CD8-positive, alpha-beta memory T cell (primary cell): ENCODE data around the gene PRDM2. TPM values are rescaled to one million over a fixed set of nuclear protein-coding genes. Genes with fewer than 3 reads are reported as not detected.

Experiments used
- CTCF ChIA-PET: fragments of 350-600 bp; sonication (Branson Sonifier 250); formaldehyde crosslinking; loops from one replicate; lab custom pipeline; 2021; ENCODE audit warnings: antibody characterized with exemption; lab: Charles Lee
- POLR2A ChIA-PET: fragments of 350-600 bp; sonication (Branson Sonifier 250); formaldehyde crosslinking; loops from one replicate; lab custom pipeline; 2021; ENCODE audit warnings: antibody characterized with exemption; lab: Charles Lee
- DNase-seq, 5 donors: peaks; one replicate each; pipeline versions ENCODE4 v3.0.0 to v3.0.0-alpha.2; 2020 to 2022; ENCODE audit warnings: mixed read lengths in 1 of 5
- H3K27ac ChIP-seq: one replicate; pipeline ENCODE4 v1.7.0; 2013; ENCODE audit warnings: low read depth, mild to moderate bottlenecking, low read length, moderate library complexity
- H3K27me3 ChIP-seq: 2 replicates; pipeline ENCODE4 v1.7.0; 2013; ENCODE audit warnings: low read length, mild to moderate bottlenecking; ENCODE audit not compliant: insufficient read depth, poor library complexity, severe bottlenecking
- H3K36me3 ChIP-seq: 2 replicates; pipeline ENCODE4 v1.7.0; 2013; ENCODE audit warnings: mild to moderate bottlenecking, low read length, moderate library complexity; ENCODE audit not compliant: insufficient read depth
- H3K4me1 ChIP-seq: 2 replicates; pipeline ENCODE4 v1.7.0; 2013; ENCODE audit warnings: mild to moderate bottlenecking, low read length, moderate library complexity; ENCODE audit not compliant: insufficient read depth
- H3K4me3 ChIP-seq: 2 replicates; pipeline ENCODE4 v1.7.0; 2013; ENCODE audit warnings: mild to moderate bottlenecking, low read length
- H3K9me3 ChIP-seq: 2 replicates; pipeline ENCODE4 v1.7.0; 2013; ENCODE audit warnings: mild to moderate bottlenecking, low read length
- H3K27ac Mint-ChIP-seq, 8 donors: one replicate each; pipeline ENCODE4 v1.8.0; 2020 to 2021; ENCODE audit warnings: mixed read lengths in 8 of 8, mild to moderate bottlenecking in 6 of 8, inconsistent platforms in 3 of 8, moderate library complexity in 3 of 8
- H3K27me3 Mint-ChIP-seq, 2 donors: one replicate each; pipeline ENCODE4 v1.8.0; 2020 to 2021; ENCODE audit warnings: mixed read lengths in 2 of 2, mild to moderate bottlenecking in 1 of 2, moderate library complexity in 1 of 2
- H3K36me3 Mint-ChIP-seq, 3 donors: one replicate each; pipeline ENCODE4 v1.8.0; 2020 to 2021; ENCODE audit warnings: mixed read lengths in 3 of 3, inconsistent platforms in 1 of 3, mild to moderate bottlenecking in 1 of 3
- H3K4me1 Mint-ChIP-seq, 3 donors: one replicate each; pipeline ENCODE4 v1.8.0; 2020 to 2021; ENCODE audit warnings: mixed read lengths in 3 of 3, inconsistent platforms in 1 of 3, mild to moderate bottlenecking in 1 of 3
- H3K4me3 Mint-ChIP-seq, 7 donors: one replicate each; pipeline ENCODE4 v1.8.0; 2020 to 2021; ENCODE audit warnings: mixed read lengths in 7 of 7, mild to moderate bottlenecking in 6 of 7, moderate library complexity in 4 of 7, inconsistent platforms in 2 of 7
- H3K9me3 Mint-ChIP-seq, 5 donors: one replicate each; pipeline ENCODE4 v1.8.0; 2020 to 2022; ENCODE audit warnings: mixed read lengths in 5 of 5, mild to moderate bottlenecking in 3 of 5, moderate library complexity in 2 of 5, inconsistent platforms in 1 of 5
- polyA plus RNA-seq: library from polyadenylated mRNA; unstranded; fragments of 300-500 nt; fragmentation: Illumina TruSeq; gene quantifications from one replicate; pipeline ENCODE4 v1.2.3, GENCODE V29; 2021
- total RNA-seq, 2 experiments: library from RNA; stranded (reverse); gene quantifications; one replicate each; pipeline ENCODE4 v1.2.3, GENCODE V29; 2021

Gene PRDM2
- total and polyA plus RNA-seq, 3 experiments from 2014 or later = 24.4 to 70.1 (median 67.9) TPM

GRCh38 chr1:13751458-13751871, 51.5 kb downstream of the PRDM2 start:
- ChIA-PET POLR2A (no interaction called here), CTCF (interaction anchor here (0.7 to 1.6 kb wide), 2 partner anchors 21 to 51 kb away, joined by 3 to 5 read pairs; no protein-coding TSS in a partner anchor)
- Mint-ChIP-seq H3K27ac (peak overlapping the region in 3 of 8 donors; percentile 34 to 88 (median 41)), H3K36me3 (peaks cover 0 to 49% (median 5%) of the 10 kb centered on the region in 3 donors), H3K4me1 (peaks cover 63 to 84% (median 82%) of the 10 kb centered on the region in 3 donors), H3K4me3 (peak overlapping the region; percentile 28 to 98 (median 64)), H3K27me3 (peaks cover 0 to 4% of the 10 kb centered on the region in 2 donors), H3K9me3 (no peaks in the 10 kb centered on the region)
- no peak for DNase-seq
- Histone ChIP-seq H3K36me3 (no peaks in the 10 kb centered on the region), H3K4me1 (peaks cover 62% of the 10 kb centered on the region), H3K27ac (no peak overlapping the region), H3K9me3 (no peaks in the 10 kb centered on the region), H3K27me3 (no peaks in the 10 kb centered on the region), H3K4me3 (no peak overlapping the region)

GRCh38 chr1:13751985-13752384, 52.0 kb downstream of the PRDM2 start:
- no peaks in the 10 kb centered on the region for H3K9me3 ChIP-seq
- POLR2A ChIA-PET = no interaction called here

GRCh38 chr1:13752852-13753251, 52.9 kb downstream of the PRDM2 start:
- Mint-ChIP-seq H3K27me3 (peaks cover 0 to 4% of the 10 kb centered on the region in 2 donors), H3K4me1 (peaks cover 77 to 91% (median 90%) of the 10 kb centered on the region in 3 donors), H3K4me3 (peak overlapping the region in 6 of 7 donors; percentile 6 to 83 (median 46)), H3K27ac (peak overlapping the region in 2 of 8 donors; percentile 18 to 69), H3K36me3 (peaks cover 0 to 55% (median 5%) of the 10 kb centered on the region in 3 donors), H3K9me3 (no peaks in the 10 kb centered on the region)
- Histone ChIP-seq H3K4me3 (no peak overlapping the region), H3K9me3 (no peaks in the 10 kb centered on the region), H3K27ac (no peak overlapping the region), H3K36me3 (no peaks in the 10 kb centered on the region), H3K4me1 (peaks cover 76% of the 10 kb centered on the region), H3K27me3 (no peaks in the 10 kb centered on the region)
- POLR2A ChIA-PET = no interaction called here
- DNase-seq = no peak
- CTCF ChIA-PET = no interaction called here

More at GRCh38 chr1:13751985-13752384, 52.0 kb downstream of the PRDM2 start:
- Histone ChIP-seq H3K4me3 (no peak overlapping the region), H3K36me3 (no peaks in the 10 kb centered on the region), H3K4me1 (peaks cover 67% of the 10 kb centered on the region), H3K27ac (no peak overlapping the region), H3K27me3 (no peaks in the 10 kb centered on the region)
- Mint-ChIP-seq H3K36me3 (peaks cover 0 to 52% (median 5%) of the 10 kb centered on the region in 3 donors), H3K9me3 (no peaks in the 10 kb centered on the region), H3K27ac (peak overlapping the region in 3 of 8 donors; percentile 18 to 69 (median 34)), H3K4me1 (peaks cover 68 to 86% (median 85%) of the 10 kb centered on the region in 3 donors), H3K4me3 (peak overlapping the region in 6 of 7 donors; percentile 6 to 83 (median 56)), H3K27me3 (peaks cover 0 to 4% of the 10 kb centered on the region in 2 donors)
- no peak for DNase-seq
- CTCF ChIA-PET = interaction anchor here (1.6 kb wide), 1 partner anchor 22 kb away, joined by 5 read pairs; no protein-coding TSS in a partner anchor

- ChIA-PET POLR2A (interaction anchor here (0.6 kb wide), 1 partner anchor 9 kb away, joined by 7 read pairs; no protein-coding TSS in a partner anchor), CTCF (no interaction called here)
- H3K4me3 Mint-ChIP-seq = peak overlapping the region; percentile 30 to 65 (median 54)
- no peaks in the 10 kb centered on the region for H3K9me3 ChIP-seq
- no peak overlapping the region for H3K27ac ChIP-seq
- H3K9me3 Mint-ChIP-seq = no peaks in the 10 kb centered on the region
- DNase-seq = no peak
- H3K27me3 ChIP-seq = no peaks in the 10 kb centered on the region
- H3K4me1 ChIP-seq = peaks cover 78% of the 10 kb centered on the region
- no peaks in the 10 kb centered on the region for H3K36me3 ChIP-seq
- H3K4me1 Mint-ChIP-seq = peaks cover 74 to 90% (median 88%) of the 10 kb centered on the region in 3 donors
- peaks cover 0 to 53% (median 5%) of the 10 kb centered on the region in 3 donors for H3K36me3 Mint-ChIP-seq
- no peak overlapping the region for H3K4me3 ChIP-seq
- peaks cover 0 to 4% of the 10 kb centered on the region in 2 donors for H3K27me3 Mint-ChIP-seq
- peak overlapping the region; percentile 0 to 88 (median 65) for H3K27ac Mint-ChIP-seq
Observed at GRCh38 chr1:13753636-13754402, 53.8 kb downstream of the PRDM2 start.

GRCh38 chr1:13754510-13755103, 54.6 kb downstream of the PRDM2 start:
- Mint-ChIP-seq H3K27ac (peak overlapping the region in 5 of 8 donors; percentile 19 to 87 (median 34)), H3K9me3 (no peaks in the 10 kb centered on the region), H3K4me1 (peaks cover 80 to 94% (median 91%) of the 10 kb centered on the region in 3 donors), H3K27me3 (peaks cover 0 to 3% of the 10 kb centered on the region in 2 donors), H3K36me3 (peaks cover 0 to 53% (median 5%) of the 10 kb centered on the region in 3 donors), H3K4me3 (peak overlapping the region; percentile 45 to 65 (median 54))
- H3K36me3 ChIP-seq = no peaks in the 10 kb centered on the region
- H3K4me1 ChIP-seq = peaks cover 85% of the 10 kb centered on the region
- ChIA-PET POLR2A (interaction anchor here (0.5 to 0.6 kb wide), 3 partner anchors 10 to 40 kb away, joined by 4 to 7 read pairs (median 7); no protein-coding TSS in a partner anchor), CTCF (no interaction called here)
- no peak for DNase-seq
- no peaks in the 10 kb centered on the region for H3K27me3 ChIP-seq
- no peaks in the 10 kb centered on the region for H3K9me3 ChIP-seq
- no peak overlapping the region for H3K4me3 ChIP-seq
- no peak overlapping the region for H3K27ac ChIP-seq

GRCh38 chr1:13756557-13757315, 56.7 kb downstream of the PRDM2 start:
- Mint-ChIP-seq H3K4me1 (peaks cover 85 to 96% (median 92%) of the 10 kb centered on the region in 3 donors), H3K9me3 (no peaks in the 10 kb centered on the region), H3K36me3 (peaks cover 0 to 54% (median 8%) of the 10 kb centered on the region in 3 donors), H3K4me3 (peak overlapping the region in 6 of 7 donors; percentile 20 to 62 (median 47)), H3K27me3 (no peaks in the 10 kb centered on the region), H3K27ac (peak overlapping the region in 4 of 8 donors; percentile 25 to 78 (median 28))
- H3K4me3 ChIP-seq = no peak overlapping the region
- no peaks in the 10 kb centered on the region for H3K27me3 ChIP-seq
- no peaks in the 10 kb centered on the region for H3K36me3 ChIP-seq
- H3K4me1 ChIP-seq = peaks cover 90% of the 10 kb centered on the region
- ChIA-PET POLR2A (interaction anchor here (0.6 to 1.3 kb wide), 4 partner anchors 7 to 94 kb away, joined by 3 to 11 read pairs (median 6); no protein-coding TSS in a partner anchor), CTCF (interaction anchor here (0.6 to 1.3 kb wide), 4 partner anchors 14 to 91 kb away, joined by 3 read pairs; no protein-coding TSS in a partner anchor)
- H3K27ac ChIP-seq = no peak overlapping the region
- no peaks in the 10 kb centered on the region for H3K9me3 ChIP-seq
- no peak for DNase-seq

GRCh38 chr1:13757693-13758092, 57.7 kb downstream of the PRDM2 start:
- Mint-ChIP-seq H3K27ac (peak overlapping the region in 2 of 8 donors; percentile 27 to 49), H3K4me3 (peak overlapping the region in 4 of 7 donors; percentile 8 to 46 (median 27)), H3K27me3 (no peaks in the 10 kb centered on the region), H3K36me3 (peaks cover 0 to 54% (median 9%) of the 10 kb centered on the region in 3 donors), H3K9me3 (no peaks in the 10 kb centered on the region), H3K4me1 (peaks cover 86 to 96% (median 92%) of the 10 kb centered on the region in 3 donors)
- Histone ChIP-seq H3K36me3 (no peaks in the 10 kb centered on the region), H3K4me3 (no peak overlapping the region), H3K27ac (no peak overlapping the region), H3K27me3 (no peaks in the 10 kb centered on the region), H3K4me1 (peaks cover 90% of the 10 kb centered on the region), H3K9me3 (no peaks in the 10 kb centered on the region)
- ChIA-PET CTCF (interaction anchor here (0.6 to 1.3 kb wide), 5 partner anchors 9 to 92 kb away, joined by 3 to 4 read pairs (median 3); no protein-coding TSS in a partner anchor), POLR2A (interaction anchor here (0.6 to 1.3 kb wide), 3 partner anchors 8 to 95 kb away, joined by 3 to 11 read pairs (median 6); no protein-coding TSS in a partner anchor)
- DNase-seq = no peak
